ENCODE data around the gene UBL3. TPM values are rescaled to one million over a fixed set of nuclear protein-coding genes. Genes with fewer than 3 reads are reported as not detected.

The UBL3 gene
- total and polyA plus RNA-seq, 10 donors: 10.2 to 39.1 (median 30.5) TPM

GRCh38 chr13:29816715-29817114, 33.7 kb downstream of the UBL3 start:
- DNase-seq: no peak
- intact Hi-C loops (cut with DNase I; ENCODE audit: low total_unique reads): no loop called here
- H3K27me3 ChIP-seq (replicated peaks in 1 of 7): no peaks in the 10 kb centered on the region
- H3K4me3 ChIP-seq: no peak overlapping the region
- peaks cover 0 to 10% (median 3%) of the 10 kb centered on the region in 8 donors for H3K9me3 ChIP-seq
- TF ChIP-seq POLR2AphosphoS5 (IDR thresholded peaks at IDR 0.05): no peak
- TF ChIP-seq POLR2A (IDR thresholded peaks at IDR 0.05): no peak
- TF ChIP-seq, protein P1, sequence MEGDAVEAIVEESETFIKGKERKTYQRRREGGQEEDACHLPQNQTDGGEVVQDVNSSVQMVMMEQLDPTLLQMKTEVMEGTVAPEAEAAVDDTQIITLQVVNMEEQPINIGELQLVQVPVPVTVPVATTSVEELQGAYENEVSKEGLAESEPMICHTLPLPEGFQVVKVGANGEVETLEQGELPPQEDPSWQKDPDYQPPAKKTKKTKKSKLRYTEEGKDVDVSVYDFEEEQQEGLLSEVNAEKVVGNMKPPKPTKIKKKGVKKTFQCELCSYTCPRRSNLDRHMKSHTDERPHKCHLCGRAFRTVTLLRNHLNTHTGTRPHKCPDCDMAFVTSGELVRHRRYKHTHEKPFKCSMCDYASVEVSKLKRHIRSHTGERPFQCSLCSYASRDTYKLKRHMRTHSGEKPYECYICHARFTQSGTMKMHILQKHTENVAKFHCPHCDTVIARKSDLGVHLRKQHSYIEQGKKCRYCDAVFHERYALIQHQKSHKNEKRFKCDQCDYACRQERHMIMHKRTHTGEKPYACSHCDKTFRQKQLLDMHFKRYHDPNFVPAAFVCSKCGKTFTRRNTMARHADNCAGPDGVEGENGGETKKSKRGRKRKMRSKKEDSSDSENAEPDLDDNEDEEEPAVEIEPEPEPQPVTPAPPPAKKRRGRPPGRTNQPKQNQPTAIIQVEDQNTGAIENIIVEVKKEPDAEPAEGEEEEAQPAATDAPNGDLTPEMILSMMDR (IDR thresholded peaks at IDR 0.05 in 8 of 11, conservative IDR thresholded peaks at IDR 0.05 in 3 of 11): no peak
- H3K36me3 ChIP-seq: no peaks in the 10 kb centered on the region
- 79 to 93% (median 92%) methylated on average over 2 of the region's 2 CpGs for WGBS, 5 donors
- peaks cover 27 to 72% (median 41%) of the 10 kb centered on the region in 6 donors for H3K4me1 ChIP-seq
- no peak overlapping the region for H3K27ac ChIP-seq

- intact Hi-C loops (cut with DNase I; ENCODE audit: low total_unique reads): no loop called here
- peaks cover 29 to 84% (median 47%) of the 10 kb centered on the region in 6 donors for H3K4me1 ChIP-seq
- no peak overlapping the region for H3K4me3 ChIP-seq
- TF ChIP-seq POLR2A (IDR thresholded peaks at IDR 0.05): no peak
- TF ChIP-seq, protein P1 (IDR thresholded peaks at IDR 0.05 in 8 of 11, conservative IDR thresholded peaks at IDR 0.05 in 3 of 11): no peak
- TF ChIP-seq POLR2AphosphoS5 (IDR thresholded peaks at IDR 0.05): no peak
- H3K9me3 ChIP-seq: peaks cover 0 to under 1% (median 0%) of the 10 kb centered on the region in 8 donors
- no peaks in the 10 kb centered on the region for H3K27me3 ChIP-seq (replicated peaks in 1 of 7)
- no peak overlapping the region for H3K27ac ChIP-seq
- no peak for DNase-seq
- H3K36me3 ChIP-seq: no peaks in the 10 kb centered on the region
Observed at GRCh38 chr13:29815336-29815735, 35.1 kb downstream of the UBL3 start.

DNA sequence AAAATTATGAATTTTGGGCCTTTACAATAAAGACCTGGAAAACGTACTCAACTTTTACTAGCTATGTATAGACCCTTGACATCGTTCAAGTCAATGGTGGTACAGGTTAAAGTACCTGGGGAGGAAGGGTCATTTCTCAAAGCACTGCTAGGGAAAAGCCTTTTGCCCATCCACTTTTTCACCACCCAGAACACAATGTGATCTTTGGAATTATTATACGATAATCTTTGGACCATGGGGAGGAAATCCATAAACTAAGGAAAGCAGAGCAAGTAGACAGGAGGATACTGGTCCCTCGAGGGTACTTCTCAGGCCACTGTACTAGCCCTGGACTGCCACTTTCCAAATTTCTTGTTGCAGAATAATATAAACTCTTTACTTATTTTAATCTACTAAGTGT, 39.5 kb downstream of the UBL3 start:
- H3K27me3 ChIP-seq (replicated peaks in 1 of 7): no peaks in the 10 kb centered on the region
- DNase-seq: no peak
- TF ChIP-seq POLR2AphosphoS5 (IDR thresholded peaks at IDR 0.05): no peak
- no peak for TF ChIP-seq POLR2A (IDR thresholded peaks at IDR 0.05)
- TF ChIP-seq, protein P1 (IDR thresholded peaks at IDR 0.05 in 8 of 11, conservative IDR thresholded peaks at IDR 0.05 in 3 of 11): no peak
- H3K4me3 ChIP-seq: no peak overlapping the region
- 92 to 96% (median 93%) methylated on average over 4 of the region's 4 CpGs for WGBS, 5 donors
- peaks cover 3 to 81% (median 33%) of the 10 kb centered on the region in 6 donors for H3K4me1 ChIP-seq
- no peaks in the 10 kb centered on the region for H3K9me3 ChIP-seq
- intact Hi-C loops (cut with DNase I; ENCODE audit: low total_unique reads): no loop called here
- no peaks in the 10 kb centered on the region for H3K36me3 ChIP-seq
- H3K27ac ChIP-seq: no peak overlapping the region

GRCh38 chr13:29810145-29810742, 40.2 kb downstream of the UBL3 start:
- H3K9me3 ChIP-seq: no peaks in the 10 kb centered on the region
- no peaks in the 10 kb centered on the region for H3K27me3 ChIP-seq (replicated peaks in 1 of 7)
- intact Hi-C loops (cut with DNase I; ENCODE audit: low total_unique reads): no loop called here
- H3K4me3 ChIP-seq: no peak overlapping the region
- no peak for DNase-seq
- TF ChIP-seq, protein P1 (IDR thresholded peaks at IDR 0.05 in 8 of 11, conservative IDR thresholded peaks at IDR 0.05 in 3 of 11): no peak
- no peak for TF ChIP-seq POLR2A (IDR thresholded peaks at IDR 0.05)
- no peak for TF ChIP-seq POLR2AphosphoS5 (IDR thresholded peaks at IDR 0.05)
- H3K27ac ChIP-seq: no peak overlapping the region
- no peaks in the 10 kb centered on the region for H3K36me3 ChIP-seq
- H3K4me1 ChIP-seq: peaks cover 3 to 75% (median 31%) of the 10 kb centered on the region in 6 donors
- WGBS, 5 donors: 61 to 85% (median 72%) methylated on average over 2 of the region's 2 CpGs
